Forelimb muscle (tissue), 1 donor: ENCODE data around the gene A2ML1. TPM values are rescaled to one million over a fixed set of nuclear protein-coding genes. Genes with fewer than 3 reads are reported as not detected.
"Not testable (repeated sequence)": the region's sequence is repeated elsewhere in the genome, so short reads cannot be mapped to it uniquely, and the experiment has no call there.

Experiments
- DNase-seq: peaks from one replicate; pipeline ENCODE4 v3.0.0-alpha.2; 2013; ENCODE audit warnings: low read depth
- polyA plus RNA-seq: library from polyadenylated mRNA; unstranded; fragments of 120-200 nt; gene quantifications from one replicate; pipeline ENCODE4 v1.2.1, GENCODE V29; 2013; ENCODE audit not compliant: insufficient read length

The A2ML1 gene
- polyA plus RNA-seq, 1 donor: 0.14 TPM

DNA sequence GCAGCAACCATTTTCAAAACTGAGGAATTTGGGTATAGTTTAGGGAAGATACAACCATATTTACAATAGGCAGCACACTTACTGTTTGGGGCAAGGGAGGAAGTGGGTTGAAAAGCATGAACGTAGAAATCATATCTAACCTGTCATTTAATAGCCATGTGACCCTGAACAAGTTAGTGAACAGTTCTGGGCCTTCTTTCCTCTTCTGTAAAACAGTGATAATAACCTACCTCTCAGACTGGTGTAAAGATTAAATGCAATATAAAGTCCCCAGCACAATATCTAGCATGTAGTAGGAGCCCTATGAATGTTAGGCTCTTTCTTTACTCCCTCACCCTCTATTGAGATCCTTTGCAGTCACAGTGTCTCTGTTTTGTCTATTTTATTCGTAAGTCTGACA, 33.5 kb downstream of the A2ML1 start:
- DNase-seq: no peak

DNA sequence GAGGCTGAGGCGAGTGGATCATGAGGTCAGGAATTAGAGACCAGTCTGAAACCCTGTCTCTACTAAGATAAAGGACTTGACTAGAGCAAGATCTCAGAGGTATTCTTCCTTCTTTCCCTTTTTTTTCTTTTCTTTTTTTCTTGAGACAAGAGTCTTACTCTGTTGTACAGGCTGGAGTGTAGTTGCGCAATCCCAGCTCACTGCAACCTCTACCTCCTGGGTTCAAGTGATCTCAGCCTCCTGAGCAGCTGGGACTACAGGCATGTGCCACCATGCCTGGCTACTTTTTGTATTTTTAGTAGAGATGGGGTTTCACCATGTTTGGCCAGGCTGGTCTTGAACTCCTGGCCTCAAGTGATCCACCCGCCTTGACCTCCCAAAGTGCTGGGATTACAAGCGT, 37.0 kb downstream of the A2ML1 start:
- not testable (repeated sequence) for DNase-seq

DNA sequence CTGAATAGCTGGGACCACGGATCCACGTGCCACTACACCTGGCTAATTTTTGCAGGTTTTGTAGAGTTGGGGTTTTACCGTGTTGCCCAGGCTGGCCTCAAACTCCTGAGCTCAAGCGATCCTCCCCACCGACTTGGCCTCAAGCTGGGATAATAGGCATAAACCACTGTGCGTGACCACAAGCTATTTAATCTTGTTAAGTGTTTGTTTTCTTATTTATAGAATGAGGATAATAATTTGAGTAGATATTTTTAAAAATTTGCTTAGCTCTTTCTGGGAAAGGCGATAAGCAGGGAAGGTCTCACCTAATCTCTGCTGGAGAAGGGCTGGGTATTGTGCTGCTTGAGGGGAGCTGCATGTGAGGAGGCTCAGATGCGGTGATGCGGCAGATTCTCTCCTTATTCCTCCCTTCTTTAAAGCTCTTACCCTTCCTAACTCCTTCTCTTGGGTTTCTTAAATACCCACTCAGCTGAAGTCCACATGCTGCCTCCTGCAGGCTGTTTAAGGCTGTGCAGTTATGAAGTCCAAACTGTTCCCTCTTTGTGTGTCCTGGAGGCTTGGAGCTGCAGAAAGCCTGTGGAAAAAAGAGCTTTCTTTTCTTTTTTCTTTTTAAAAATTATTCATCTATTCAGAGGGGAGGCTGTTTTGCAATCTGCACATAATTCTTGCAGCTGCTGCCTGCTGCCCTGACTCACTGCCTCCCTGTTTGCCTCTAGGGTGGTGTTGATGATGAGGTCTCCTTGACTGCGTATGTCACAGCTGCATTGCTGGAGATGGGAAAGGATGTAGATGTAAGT, 37.9 kb downstream of the A2ML1 start:
- no peak for DNase-seq

DNA sequence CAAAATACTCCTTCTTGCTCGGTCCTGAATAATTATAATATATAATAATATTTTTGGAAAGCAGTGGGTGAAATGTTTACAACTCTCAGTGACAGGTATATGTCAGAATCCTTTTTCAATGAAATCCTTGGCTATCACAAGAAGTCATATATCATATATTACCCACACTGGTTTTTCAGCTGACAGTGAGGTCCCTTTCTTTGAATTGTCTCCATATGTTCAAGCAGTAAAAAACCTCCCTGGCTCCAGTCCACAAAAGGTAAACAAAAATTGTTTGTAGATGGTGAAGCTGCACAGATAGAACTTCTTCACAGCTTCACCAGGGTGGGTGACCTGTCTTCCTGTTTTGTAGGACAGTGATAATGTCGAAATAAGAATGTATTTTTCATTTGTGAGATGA, 44.0 kb downstream of the A2ML1 start:
- DNase-seq: no peak

DNA sequence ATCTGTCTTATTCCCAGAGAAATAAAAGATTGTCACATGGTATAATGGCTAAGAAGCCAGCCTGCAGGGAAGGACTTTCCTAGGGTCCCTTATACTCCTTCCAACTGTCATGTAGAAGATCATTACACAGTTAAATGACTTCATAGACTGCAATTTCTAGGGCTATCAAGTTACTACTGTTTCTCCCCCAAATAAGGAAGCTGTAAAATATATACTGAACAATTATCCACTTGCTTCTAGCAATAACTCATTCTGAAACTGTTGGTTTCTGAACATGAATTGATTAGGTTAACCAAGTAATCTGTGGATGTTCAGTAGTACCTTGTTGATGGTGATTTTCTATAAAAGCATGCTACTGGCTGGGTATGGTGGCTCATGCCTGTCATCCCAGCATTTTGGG, 44.6 kb downstream of the A2ML1 start:
- no peak for DNase-seq

DNA sequence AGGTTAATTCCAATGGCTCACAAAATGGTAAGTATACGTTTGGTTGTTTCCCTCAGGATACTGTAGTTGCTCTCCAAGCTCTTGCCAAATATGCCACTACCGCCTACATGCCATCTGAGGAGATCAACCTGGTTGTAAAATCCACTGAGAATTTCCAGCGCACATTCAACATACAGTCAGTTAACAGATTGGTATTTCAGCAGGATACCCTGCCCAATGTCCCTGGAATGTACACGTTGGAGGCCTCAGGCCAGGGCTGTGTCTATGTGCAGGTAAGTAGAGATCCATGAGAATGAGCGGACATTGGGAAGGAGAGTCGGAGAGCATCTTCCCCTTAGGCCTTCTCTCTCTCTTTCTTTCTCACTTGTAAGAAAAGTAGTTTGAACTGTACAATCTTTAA, 45.4 kb downstream of the A2ML1 start:
- DNase-seq: no peak

DNA sequence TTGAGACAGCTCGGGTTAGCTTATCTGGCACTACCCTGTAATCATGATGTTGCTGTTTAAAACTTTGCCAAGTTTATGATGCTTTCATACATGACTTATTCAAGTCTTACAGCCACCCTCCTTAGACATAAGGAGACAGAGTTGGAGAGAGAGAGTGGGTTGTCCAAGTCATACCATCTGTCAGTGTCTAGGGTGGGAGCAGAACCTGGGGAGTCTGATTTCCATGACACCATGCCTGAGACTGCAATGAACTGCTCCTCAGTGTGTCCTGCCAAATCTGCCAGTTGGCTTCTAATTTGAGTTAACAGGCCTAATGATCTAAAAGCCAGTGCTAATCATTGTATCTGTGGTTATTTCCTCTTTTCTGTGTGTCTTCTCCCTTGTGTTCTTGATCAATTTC, 48.2 kb downstream of the A2ML1 start:
- DNase-seq: no peak

DNA sequence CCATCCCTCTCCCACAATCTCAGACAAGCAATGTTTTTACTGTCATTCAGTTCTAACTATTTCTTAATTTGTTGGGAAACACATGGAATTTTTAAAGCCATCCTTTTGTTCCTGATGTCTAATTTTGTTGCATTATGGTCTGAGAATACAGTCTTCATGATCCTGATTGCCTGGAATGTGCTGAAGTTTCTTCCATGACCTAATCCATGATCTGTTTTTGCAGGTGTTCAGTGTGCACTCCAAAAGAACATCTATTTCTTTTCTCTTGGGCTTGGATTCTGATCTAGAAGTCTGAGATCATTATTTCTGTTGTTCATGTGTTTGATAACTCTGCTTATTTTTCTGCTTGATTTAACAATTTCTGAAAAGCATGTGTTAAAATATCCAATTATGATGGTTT, 48.6 kb downstream of the A2ML1 start:
- peak; percentile 60 for DNase-seq

DNA sequence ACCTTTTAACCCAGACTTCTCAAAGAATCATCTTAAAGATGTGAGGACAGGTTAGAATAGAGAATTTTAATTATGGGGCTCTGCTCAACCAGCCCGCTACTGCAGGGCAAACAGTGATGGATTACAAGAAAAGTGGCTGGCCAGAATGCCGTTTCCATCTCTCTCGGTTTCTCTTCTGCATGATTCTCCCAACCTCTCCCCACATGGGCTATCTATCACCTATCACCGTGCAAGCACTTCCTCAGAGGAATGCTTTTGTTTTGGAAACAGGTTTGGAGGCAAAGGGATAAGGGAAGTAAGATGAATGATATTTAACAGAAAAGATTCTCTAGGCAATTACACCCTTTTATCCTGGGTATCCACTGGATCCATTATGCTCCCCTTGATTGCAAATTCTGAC, 54.5 kb downstream of the A2ML1 start:
- no peak for DNase-seq

DNA sequence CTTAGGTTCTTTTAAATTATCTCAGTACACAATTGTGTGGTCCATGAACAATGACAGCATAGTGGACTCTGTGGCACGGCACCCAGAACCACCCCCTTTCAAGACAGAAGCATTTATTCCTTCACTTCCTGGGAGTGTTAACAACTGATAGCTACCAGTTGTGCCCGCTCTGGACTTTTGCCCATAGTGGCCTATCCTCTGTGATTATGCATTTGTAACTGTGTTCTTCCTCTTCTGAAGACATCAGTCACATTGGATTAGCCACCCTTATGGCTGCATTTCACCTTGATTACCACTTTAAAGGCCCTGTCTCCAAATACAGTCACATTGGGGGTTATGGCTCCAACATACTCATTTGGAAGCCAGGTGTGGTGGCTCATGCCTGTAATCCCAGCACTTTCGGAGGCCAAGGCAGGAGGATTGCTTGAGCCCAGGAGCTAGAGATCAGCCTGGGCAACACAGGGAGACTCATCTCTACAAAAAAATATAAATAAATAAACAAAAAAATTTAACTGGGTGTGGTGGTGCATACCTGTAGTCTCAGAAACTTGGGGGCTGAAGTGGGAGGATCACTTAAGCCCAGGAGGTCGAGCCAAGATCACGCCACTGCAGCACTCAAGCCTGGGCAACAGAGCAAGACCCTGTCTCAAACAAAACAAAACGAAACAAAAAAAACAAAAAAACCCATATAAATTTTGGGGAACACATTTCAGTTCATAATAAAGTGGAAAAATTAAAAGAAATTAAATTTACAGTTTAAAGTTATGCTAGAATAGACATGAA, 64.3 kb downstream of the A2ML1 start:
- DNase-seq: no peak

DNA sequence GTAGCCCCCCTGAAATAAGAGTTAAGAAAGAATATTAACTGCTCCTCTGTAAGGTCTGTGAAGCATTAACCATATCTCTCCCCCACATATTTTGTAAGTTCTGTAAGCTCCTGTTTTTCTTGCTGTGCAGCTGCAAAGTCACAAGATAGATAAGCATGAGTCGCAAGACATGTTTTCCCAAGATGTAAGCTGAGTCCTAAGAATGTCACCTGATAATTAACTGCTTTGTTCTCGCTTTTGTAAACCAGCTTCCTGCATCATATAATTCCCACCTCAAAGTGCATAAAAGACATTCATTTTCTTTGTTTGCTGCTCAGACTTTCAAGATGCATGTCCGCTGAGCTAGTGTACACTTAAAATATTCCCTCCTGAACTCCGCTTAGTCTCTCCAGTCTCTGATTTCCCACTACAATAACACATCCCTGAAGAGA, 64.9 kb downstream of the A2ML1 start:
- DNase-seq: no peak

DNA sequence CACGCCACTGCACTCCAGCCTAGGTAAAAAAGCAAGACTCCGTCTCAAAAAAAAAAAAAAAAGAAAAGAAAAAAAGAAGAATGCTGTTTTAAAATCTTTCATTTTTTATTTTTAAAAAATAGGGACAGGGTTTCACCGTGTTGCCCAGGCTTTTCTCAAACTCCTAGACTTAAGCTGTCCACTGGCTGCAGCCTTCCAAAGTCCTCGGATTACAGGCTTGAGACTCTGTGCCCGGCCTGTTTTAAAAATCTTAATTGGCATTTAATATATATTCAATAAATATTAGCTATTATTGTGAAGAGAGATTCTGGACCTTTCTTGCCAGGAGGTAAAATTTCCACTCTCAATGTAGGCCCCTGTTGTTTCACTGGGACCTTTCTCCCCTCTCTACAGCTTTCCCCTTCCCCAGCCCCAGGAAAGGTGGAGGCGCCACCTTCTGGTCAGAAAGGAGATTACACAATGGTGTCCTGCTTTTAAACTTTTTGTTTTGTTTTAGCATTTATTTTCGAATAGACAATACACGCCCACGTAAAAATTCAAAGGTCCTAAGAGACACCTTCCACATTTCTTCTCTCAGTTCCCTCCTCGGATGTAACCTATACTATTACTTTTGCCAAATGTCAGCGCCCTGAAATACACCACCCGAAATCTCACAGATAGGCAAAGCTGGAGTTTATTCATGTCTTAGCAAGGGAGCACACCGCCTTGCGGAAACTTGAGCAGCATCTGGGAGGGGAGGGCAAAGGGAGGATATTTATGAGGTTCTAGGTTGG, 68.1 kb downstream of the A2ML1 start:
- DNase-seq: peak; percentile 46

DNA sequence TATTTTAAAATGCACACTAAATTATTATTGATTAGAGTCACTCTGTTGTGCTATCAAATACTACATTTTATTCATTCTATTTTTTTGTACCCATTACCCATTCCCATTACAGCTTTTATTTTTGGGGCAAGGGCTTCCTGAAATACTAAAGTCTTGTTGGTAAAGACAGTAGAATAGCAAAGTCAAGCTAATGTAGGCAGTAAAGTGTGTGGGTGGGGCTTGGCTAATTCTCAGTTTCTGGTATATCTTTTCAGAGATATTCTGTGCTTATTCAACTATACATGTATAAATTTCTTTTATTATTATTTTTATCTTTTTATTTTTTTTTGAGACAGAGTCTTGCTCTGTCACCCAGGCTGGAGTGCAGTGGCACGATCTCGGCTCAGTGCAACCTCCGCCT, 69.6 kb downstream of the A2ML1 start:
- no peak for DNase-seq

DNA sequence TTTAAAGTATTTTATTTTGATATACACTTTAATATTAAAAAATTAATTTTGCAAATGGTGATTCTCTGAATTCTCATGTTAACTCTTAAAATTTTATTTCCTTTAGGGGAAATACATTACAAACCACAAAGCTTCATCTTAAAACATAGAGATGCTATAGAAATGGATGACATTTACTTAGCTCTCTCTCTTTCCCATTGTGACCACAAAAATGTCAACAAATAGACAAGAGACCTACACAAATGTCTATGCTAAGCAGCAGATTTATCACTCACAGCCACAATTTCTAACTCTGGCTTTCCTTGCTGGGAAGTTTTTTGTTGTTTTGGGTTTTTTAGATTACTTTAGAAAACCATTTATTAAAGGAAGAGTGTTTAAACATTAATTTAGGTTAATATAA, 72.0 kb downstream of the A2ML1 start:
- DNase-seq: no peak

DNA sequence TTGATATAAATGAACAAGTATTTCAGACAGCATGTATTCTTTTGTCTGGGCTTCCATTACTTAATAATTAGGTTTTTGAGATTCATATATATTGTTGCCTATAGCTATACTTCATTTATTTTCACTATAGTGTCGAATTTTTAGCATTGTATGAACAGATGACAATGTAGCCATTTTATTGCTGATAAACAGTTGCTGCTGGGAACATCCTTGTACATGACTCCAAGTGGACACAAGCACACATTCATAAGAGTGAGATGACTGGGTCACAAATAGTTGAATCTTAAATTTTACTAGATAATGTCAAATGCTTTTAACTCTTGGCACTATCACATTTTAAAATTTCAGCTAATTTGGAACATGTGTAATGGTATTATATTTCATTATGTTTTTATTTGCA, 72.6 kb downstream of the A2ML1 start:
- DNase-seq: no peak

DNA sequence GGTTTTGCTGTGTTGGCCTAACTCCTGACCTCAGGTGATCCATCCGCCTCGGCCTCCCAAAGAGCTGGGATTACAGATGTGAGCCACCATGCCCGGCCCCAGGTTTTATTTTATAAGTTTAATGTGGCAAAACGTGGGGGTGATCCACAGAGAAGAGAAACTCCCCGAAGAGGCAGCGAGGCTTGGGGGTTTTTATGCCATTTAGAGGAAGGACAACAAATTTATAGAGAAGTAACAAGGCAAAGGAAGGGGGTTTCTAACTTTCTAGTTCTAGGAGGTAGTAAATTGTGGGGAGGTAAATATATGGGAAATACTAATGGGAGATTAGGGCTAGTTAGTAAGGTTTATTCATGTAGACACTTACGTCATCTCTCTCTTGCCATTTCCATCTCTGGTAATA, 74.7 kb downstream of the A2ML1 start:
- no peak for DNase-seq

DNA sequence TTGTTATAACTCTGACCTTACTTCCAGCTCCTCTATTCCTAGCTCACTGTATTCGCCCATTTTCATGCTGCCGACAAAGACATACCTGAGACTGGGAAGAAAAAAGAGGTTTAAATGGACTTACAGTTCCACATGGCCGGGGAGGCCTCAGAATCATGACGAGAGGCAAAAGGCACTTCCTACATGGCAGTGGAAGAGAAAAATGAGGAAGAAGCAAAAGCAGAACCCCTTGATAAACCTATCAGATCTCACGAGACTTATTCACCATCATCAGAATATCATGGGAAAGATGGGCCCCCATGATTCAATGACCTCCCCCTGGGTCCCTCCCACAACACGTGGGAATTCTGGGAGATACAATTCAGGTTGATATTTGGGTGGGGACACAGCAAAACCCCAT, 77.4 kb downstream of the A2ML1 start:
- DNase-seq: no peak

DNA sequence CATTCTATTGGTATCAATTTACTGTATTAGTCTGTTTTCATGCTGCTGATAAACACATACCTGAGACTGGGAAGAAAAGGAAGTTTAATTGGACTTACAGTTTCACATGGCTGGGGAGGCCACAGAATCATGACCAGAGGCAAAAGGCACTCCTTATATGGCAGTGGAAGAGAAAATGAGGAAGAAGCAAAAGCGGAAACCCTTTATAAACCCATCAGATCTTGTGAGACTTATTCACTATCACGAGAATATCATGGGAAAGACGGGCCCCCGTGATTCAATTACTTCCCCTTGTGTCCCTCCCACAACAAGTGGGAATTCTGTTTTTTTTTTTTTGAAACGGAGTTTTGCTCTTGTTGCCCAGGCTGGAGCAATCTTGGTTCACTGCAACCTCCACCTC, 80.3 kb downstream of the A2ML1 start:
- DNase-seq: not testable (repeated sequence)

DNA sequence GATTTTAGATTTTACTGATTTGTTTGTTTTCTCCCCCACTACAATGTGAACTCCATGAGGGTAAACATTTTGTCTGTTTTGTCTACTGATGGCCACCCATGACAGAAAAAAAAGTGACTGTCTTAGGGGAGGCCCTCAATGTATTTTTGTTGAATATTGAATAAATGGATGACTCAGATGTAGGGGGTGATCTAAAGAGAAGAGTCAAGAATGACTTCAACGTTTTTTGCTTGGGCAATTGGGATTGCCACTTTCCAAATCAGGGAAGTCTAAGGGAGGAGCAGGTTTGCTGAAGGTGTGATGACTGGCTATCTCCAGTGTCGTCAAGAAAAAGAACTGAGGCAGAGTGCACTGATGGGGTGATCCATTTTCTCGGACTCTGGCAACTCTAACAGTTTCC, 81.2 kb downstream of the A2ML1 start:
- DNase-seq: no peak

DNA sequence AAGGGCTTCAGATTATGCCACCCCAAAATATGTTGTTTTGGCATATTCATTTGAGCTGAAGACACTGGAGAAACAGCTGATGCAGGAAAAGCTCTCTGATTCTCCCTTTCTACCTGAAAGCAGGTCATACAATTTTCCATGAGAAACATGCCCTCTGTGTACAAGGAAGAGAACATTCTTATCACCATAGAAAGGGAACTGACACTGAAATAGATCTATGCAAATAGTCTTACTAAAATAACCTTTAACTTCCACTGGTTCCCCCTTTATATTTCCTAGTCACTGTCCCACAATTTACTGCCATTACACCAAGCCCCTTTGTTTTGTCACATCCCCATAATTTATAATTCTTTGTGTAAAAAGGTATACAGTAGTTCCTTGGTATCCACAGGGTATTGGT, 82.2 kb downstream of the A2ML1 start:
- DNase-seq: no peak

DNA sequence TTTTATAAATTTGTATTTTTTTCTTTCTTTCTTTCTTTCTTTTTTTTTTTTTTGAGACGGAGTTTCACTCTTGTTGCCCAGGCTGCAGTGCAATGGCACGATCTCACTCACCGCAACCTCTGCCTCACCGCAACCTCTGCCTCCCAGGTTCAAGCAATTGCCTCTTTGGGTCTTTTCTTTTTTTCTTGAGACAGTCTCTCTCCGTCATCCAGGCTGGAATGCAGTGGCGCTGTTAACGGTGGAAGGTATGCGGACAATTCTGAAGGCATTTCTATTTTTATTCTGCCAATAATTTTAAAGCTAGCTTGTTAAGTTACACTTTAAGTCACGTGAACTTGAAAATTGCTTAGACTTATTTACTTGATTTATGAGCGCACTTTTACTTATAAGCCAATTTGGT, 83.1 kb downstream of the A2ML1 start:
- no peak for DNase-seq
